Measurements from ENCODE around the gene CYP2S1.
"Not testable (repeated sequence)": the region's sequence is repeated elsewhere in the genome, so short reads cannot be mapped to it uniquely, and the experiment has no call there.

CYP2S1 gene

GRCh38 chr19:41198559-41198958, 5.5 kb downstream of the CYP2S1 start:
- H3K27ac ChIP-seq = no peak overlapping the region
- TF ChIP-seq, protein P1, sequence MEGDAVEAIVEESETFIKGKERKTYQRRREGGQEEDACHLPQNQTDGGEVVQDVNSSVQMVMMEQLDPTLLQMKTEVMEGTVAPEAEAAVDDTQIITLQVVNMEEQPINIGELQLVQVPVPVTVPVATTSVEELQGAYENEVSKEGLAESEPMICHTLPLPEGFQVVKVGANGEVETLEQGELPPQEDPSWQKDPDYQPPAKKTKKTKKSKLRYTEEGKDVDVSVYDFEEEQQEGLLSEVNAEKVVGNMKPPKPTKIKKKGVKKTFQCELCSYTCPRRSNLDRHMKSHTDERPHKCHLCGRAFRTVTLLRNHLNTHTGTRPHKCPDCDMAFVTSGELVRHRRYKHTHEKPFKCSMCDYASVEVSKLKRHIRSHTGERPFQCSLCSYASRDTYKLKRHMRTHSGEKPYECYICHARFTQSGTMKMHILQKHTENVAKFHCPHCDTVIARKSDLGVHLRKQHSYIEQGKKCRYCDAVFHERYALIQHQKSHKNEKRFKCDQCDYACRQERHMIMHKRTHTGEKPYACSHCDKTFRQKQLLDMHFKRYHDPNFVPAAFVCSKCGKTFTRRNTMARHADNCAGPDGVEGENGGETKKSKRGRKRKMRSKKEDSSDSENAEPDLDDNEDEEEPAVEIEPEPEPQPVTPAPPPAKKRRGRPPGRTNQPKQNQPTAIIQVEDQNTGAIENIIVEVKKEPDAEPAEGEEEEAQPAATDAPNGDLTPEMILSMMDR (conservative IDR thresholded peaks at IDR 0.05) = no peak

- H3K27ac ChIP-seq = no peak overlapping the region
- TF ChIP-seq, protein P1 (conservative IDR thresholded peaks at IDR 0.05) = no peak
These were observed 10.4 kb downstream of the CYP2S1 start for GRCh38 chr19:41203371-41203770.

- TF ChIP-seq, protein P1 (conservative IDR thresholded peaks at IDR 0.05) = peak; percentile 94
- H3K27ac ChIP-seq = not testable (repeated sequence)
These were observed 11.3 kb downstream of the CYP2S1 start for GRCh38 chr19:41204338-41204737.

DNA sequence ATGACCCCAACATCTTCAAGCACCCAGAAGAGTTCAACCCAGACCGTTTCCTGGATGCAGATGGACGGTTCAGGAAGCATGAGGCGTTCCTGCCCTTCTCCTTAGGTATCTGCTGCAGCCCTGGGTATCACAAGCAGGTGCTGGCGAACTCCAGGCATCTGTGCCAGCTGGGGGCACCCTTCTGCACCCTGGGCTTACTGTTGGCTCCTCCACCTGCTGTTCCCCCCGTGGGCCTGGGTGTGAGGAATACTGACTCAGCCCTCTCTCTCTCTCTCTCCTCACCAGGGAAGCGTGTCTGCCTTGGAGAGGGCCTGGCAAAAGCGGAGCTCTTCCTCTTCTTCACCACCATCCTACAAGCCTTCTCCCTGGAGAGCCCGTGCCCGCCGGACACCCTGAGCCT, 13.0 kb downstream of the CYP2S1 start:
- TF ChIP-seq, protein P1 (conservative IDR thresholded peaks at IDR 0.05) = no peak
- no peak overlapping the region for H3K27ac ChIP-seq

DNA sequence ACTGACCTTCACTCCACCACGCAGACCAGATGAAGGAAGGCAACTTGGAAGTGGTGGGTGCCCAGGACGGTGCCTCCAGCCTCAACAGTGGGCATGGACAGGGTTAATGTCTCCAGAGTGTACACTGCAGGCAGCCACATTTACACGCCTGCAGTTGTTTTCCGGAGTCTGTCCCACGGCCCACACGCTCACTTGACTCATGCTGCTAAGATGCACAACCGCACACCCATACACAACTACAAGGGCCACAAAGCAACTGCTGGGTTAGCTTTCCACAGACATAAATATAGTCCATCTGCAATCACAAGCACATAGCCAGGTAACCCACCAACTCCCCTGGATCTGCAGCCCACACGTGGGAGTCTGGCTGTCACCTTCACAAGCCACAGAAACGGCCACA, 13.4 kb downstream of the CYP2S1 start:
- TF ChIP-seq, protein P1 (conservative IDR thresholded peaks at IDR 0.05) = no peak
- H3K27ac ChIP-seq = no peak overlapping the region

DNA sequence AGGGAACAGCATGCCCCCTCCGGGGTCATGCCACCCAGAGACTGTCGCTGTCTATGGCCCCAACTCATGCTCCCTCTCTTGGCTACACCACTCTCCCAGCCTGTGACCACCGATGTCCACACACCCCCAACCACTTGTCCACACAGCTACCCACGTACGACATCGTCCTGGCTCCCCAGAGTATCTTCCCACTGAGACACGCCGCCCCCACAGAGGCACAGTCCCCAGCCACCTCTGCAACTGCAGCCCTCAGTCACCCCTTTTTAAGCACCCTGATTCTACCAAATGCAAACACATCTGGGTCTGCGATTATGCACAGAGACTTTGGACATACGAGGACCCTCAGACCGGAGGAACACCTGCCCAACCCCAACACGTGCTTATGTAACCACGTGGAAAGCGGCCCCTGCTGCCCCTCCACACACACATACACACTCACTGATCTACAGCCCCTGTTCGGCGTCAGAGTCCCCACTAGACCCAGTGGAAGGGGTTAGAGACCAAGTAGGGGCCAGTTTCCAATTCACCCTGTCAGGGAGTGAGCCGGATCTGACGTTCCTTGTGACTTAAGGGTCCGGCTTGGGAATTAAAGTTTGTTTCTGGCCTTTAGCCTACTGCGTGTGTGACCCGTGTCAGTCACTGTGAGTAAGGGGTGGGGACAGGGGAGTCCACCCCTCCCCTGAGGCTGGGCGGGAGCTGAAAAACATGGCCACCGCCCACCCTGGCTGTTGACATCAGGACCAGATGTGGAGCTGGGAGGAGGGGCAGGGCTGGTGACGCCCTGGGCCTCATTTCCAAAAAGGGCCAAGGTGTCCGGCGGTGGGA, 14.1 kb downstream of the CYP2S1 start:
- TF ChIP-seq, protein P1 (conservative IDR thresholded peaks at IDR 0.05) = no peak

GRCh38 chr19:41214161-41214560, 21.1 kb downstream of the CYP2S1 start:
- no peak overlapping the region for H3K27ac ChIP-seq
- TF ChIP-seq, protein P1 (conservative IDR thresholded peaks at IDR 0.05) = no peak

More for the DNA sequence above, 14.1 kb downstream of the CYP2S1 start:
- no peak overlapping the region for H3K27ac ChIP-seq

Data from VCaP (cell line).